Measurements from ENCODE around the gene PABPN1L. TPM values are rescaled to one million over a fixed set of nuclear protein-coding genes. Genes with fewer than 3 reads are reported as not detected.
"Not testable (repeated sequence)": the region's sequence is repeated elsewhere in the genome, so short reads cannot be mapped to it uniquely, and the experiment has no call there.

The PABPN1L gene
- total and polyA plus RNA-seq, 7 donors = 0.15 TPM; not detected in 6

DNA sequence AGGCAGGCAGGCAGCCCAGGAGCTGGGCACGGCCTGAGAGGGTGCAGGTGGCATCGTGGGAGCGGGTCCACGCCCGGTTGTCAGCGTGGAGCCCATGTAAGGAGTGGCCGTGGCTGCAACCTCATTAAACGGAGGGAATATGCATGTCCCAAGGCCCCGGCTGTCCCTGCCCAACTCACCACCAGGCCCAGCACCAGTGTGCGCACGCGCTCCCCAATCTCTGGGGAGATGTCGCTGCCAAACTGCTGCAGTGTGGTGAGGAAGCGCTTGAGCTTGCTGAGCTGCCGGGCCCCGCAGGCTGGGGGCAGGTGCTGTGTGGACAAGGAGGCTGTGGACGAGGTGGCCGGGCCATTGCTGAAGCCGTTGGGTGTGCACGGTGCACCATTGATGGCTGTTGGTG, 25.6 kb upstream of the PABPN1L start:
- no peak for DNase-seq
- H3K27ac ChIP-seq = no peak overlapping the region
- H3K4me1 ChIP-seq = peaks cover 0 to 4% (median 0%) of the 10 kb centered on the region in 4 donors
- no peak overlapping the region for H3K4me3 ChIP-seq
- no peaks in the 10 kb centered on the region for H3K27me3 ChIP-seq
- TF ChIP-seq POLR2A (IDR thresholded peaks at IDR 0.05) (no peak), POLR2AphosphoS5 (IDR thresholded peaks at IDR 0.05) (no peak), EP300 (IDR thresholded peaks at IDR 0.05) (no peak)
- TF ChIP-seq, protein P1, sequence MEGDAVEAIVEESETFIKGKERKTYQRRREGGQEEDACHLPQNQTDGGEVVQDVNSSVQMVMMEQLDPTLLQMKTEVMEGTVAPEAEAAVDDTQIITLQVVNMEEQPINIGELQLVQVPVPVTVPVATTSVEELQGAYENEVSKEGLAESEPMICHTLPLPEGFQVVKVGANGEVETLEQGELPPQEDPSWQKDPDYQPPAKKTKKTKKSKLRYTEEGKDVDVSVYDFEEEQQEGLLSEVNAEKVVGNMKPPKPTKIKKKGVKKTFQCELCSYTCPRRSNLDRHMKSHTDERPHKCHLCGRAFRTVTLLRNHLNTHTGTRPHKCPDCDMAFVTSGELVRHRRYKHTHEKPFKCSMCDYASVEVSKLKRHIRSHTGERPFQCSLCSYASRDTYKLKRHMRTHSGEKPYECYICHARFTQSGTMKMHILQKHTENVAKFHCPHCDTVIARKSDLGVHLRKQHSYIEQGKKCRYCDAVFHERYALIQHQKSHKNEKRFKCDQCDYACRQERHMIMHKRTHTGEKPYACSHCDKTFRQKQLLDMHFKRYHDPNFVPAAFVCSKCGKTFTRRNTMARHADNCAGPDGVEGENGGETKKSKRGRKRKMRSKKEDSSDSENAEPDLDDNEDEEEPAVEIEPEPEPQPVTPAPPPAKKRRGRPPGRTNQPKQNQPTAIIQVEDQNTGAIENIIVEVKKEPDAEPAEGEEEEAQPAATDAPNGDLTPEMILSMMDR (IDR thresholded peaks at IDR 0.05) = no peak
- H3K9me3 ChIP-seq = no peaks in the 10 kb centered on the region
- intact Hi-C loops (cut with DNase I) = no loop called here
- H3K36me3 ChIP-seq = no peaks in the 10 kb centered on the region
- 72 to 89% methylated on average over 20 of the region's 20 CpGs for WGBS, 2 donors

DNA sequence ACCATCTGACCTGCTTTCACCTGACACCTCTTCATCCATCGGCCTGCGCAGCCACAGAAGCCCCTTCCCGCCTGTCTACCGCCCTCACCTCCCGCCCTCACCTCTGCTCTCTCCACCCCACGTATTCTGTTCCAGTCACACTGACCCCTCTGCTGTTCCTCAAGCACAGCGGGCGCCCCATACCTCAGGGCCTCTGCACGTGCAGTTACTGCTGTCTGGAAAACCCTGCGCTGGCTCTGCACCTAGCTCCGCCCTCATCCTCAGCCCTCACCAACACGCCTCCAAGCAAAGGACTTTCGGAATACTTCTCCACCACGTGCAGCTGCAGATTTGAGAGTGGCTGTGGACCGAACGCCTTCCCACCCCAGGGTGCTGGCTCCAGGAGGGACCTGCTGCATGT, 24.6 kb upstream of the PABPN1L start:
- Histone ChIP-seq H3K36me3 (no peaks in the 10 kb centered on the region), H3K4me1 (peaks cover 0 to 4% (median 0%) of the 10 kb centered on the region in 4 donors), H3K27me3 (peaks cover 0 to 3% (median 0%) of the 10 kb centered on the region in 3 donors), H3K27ac (no peak overlapping the region), H3K9me3 (no peaks in the 10 kb centered on the region), H3K4me3 (no peak overlapping the region)
- no peak for DNase-seq
- TF ChIP-seq EP300 (IDR thresholded peaks at IDR 0.05) = no peak
- no peak for TF ChIP-seq POLR2AphosphoS5 (IDR thresholded peaks at IDR 0.05)
- TF ChIP-seq POLR2A (IDR thresholded peaks at IDR 0.05) = no peak
- TF ChIP-seq, protein P1 (IDR thresholded peaks at IDR 0.05) = no peak
- 74 to 93% methylated on average over 16 of the region's 16 CpGs for WGBS, 2 donors
- intact Hi-C loops (cut with DNase I) = no loop called here

DNA sequence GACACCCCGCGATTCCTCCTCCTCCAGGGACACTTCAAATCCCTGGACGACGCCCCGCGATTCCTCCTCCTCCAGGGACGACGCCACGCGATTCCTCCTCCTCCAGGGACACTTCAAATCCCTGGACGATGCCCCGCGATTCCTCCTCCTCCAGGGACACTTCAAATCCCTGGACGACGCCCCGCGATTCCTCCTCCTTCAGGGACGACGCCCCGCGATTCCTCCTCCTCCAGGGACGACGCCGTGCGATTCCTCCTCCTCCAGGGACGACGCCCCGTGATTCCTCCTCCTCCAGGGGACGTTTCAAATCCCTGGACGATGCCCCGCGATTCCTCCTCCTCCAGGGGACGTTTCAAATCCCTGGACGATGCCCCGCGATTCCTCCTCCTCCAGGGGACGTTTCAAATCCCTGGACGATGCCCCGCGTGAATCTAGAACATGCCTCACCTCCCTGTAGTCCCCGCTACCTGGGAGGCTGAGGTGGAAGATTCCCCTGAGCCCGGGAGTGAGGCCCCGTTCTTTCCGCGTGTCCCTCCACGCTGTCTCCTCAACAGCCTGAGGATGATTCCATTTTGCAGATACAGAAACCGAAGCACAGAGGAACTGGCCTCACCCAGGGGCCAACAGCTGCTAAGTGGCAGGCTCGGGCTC, 23.4 kb upstream of the PABPN1L start:
- H3K36me3 ChIP-seq; H3K9me3 ChIP-seq; H3K27ac ChIP-seq; H3K4me3 ChIP-seq; H3K27me3 ChIP-seq; DNase-seq; H3K4me1 ChIP-seq; intact Hi-C loops (cut with DNase I): not testable (repeated sequence)
- 88 to 96% methylated on average over 48 of the region's 48 CpGs for WGBS, 2 donors

DNA sequence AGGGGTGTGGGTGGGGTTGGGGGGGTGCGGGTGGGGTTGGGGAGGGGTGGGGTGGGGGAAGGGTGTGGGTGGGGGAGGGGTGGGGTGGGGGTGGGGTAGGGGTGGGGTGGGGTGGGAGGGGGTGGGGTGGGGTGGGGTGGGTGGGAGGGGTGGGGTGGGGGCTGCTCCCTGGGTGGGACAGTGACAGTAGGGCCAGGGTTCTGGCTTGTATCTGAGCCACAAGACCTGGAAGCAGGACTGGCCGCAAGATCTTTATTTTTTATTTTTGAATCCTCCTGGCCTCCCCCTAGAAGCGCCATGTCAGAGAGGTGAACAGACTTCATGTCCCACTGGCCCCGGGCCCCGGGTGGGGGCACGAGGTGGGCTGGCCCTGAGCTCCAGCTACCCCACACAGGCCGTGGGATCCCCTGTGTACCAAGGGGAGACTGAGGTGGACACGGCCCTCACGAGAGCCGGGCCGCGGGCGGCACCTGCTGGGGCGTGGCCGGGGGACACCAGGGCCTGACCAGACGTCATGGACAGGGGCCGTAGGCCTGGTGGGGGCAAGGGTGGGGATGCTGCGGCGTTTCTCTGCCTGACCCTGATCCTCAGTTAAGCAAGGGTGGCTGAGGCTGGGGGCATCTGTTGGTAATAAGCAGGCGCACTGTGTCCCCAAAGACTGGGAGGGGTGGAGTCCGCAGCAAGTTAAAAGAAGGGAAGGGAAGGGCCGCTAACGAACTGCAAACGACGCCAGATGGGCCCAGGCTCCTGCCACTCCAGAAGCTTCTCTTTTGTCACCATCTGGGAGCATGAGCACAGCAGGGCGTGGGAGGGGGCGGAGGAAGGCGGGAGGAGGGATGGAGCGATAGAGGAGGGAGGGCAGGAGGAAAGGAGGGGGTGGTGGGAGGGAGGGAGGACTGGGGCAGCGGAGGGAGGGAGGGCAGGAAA, 22.3 kb upstream of the PABPN1L start:
- Histone ChIP-seq H3K27me3 (peaks cover 0 to 8% (median 0%) of the 10 kb centered on the region in 3 donors), H3K4me1 (peaks cover 0 to 4% (median 0%) of the 10 kb centered on the region in 4 donors), H3K36me3 (no peaks in the 10 kb centered on the region), H3K9me3 (no peaks in the 10 kb centered on the region), H3K27ac (no peak overlapping the region), H3K4me3 (no peak overlapping the region)
- TF ChIP-seq POLR2A (IDR thresholded peaks at IDR 0.05) = no peak
- no peak for TF ChIP-seq EP300 (IDR thresholded peaks at IDR 0.05)
- no peak for TF ChIP-seq POLR2AphosphoS5 (IDR thresholded peaks at IDR 0.05)
- TF ChIP-seq, protein P1 (IDR thresholded peaks at IDR 0.05) = no peak
- intact Hi-C loops (cut with DNase I) = no loop called here
- 54 to 82% methylated on average over 30 of the region's 30 CpGs for WGBS, 2 donors
- DNase-seq = no peak

DNA sequence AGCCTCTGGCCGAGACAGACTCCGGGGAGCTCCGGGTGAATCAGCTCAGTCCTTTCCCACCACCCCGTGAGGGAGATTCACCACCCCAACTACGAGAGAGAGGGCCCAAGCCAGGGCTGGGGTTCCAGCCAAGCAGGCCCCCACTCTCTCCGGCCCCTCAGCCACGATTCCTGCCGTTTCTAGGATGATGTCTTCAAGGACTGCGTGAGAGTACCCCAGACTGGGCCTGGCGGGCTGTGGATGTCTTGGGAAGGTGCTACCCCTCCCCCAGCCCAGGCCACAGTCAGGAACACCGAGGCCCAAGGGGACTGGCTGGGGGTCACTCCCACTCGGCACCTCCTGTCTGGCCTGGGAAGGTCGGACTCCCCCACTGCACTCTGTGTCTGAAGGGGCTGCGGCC, 21.6 kb upstream of the PABPN1L start:
- Histone ChIP-seq H3K36me3 (no peaks in the 10 kb centered on the region), H3K9me3 (no peaks in the 10 kb centered on the region), H3K4me1 (peaks cover 0 to 4% (median 0%) of the 10 kb centered on the region in 4 donors), H3K27me3 (peaks cover 0 to 9% (median 0%) of the 10 kb centered on the region in 3 donors), H3K4me3 (no peak overlapping the region), H3K27ac (peak overlapping the region; percentile 7 to 41 (median 38))
- DNase-seq = no peak
- TF ChIP-seq EP300 (IDR thresholded peaks at IDR 0.05) (no peak), POLR2A (IDR thresholded peaks at IDR 0.05) (no peak), POLR2AphosphoS5 (IDR thresholded peaks at IDR 0.05) (no peak)
- TF ChIP-seq, protein P1 (IDR thresholded peaks at IDR 0.05) = no peak
- WGBS, 2 donors = 66 to 82% methylated on average over 14 of the region's 14 CpGs
- intact Hi-C loops (cut with DNase I) = no loop called here

Measured in sigmoid colon (tissue), 7 donors.